Frontal cortex (tissue), 4 donors: Measurements from ENCODE around the gene KRT6B. TPM values are rescaled to one million over a fixed set of nuclear protein-coding genes. Genes with fewer than 3 reads are reported as not detected.
A peak's percentile ranks its signal among the peaks of the same experiment; 100 is the strongest.
"Not testable (repeated sequence)": the region's sequence is repeated elsewhere in the genome, so short reads cannot be mapped to it uniquely, and the experiment has no call there.

Experiments used
- DNase-seq, 2 donors: peaks; one replicate each; pipeline ENCODE4 v3.0.0; 2012; ENCODE audit warnings: low spot score in 2 of 2
- FAIRE-seq: peaks from 2 replicates; lab custom pipeline; 2012; peaks lifted over from hg19 to GRCh38; lab: Jason Lieb, UNC
- total RNA-seq: library from RNA; depleted of rRNA; stranded (reverse); fragments of >200 nt; gene quantifications from one replicate; pipeline ENCODE4 v1.2.3, GENCODE V29; 2014
- donor health status: control.
- donor health status: control.
- donor health status: control.

KRT6B gene
- total RNA-seq, 1 donor from 2014 or later, result not detected

GRCh38 chr12:52417740-52418139 lies 34.2 kb downstream of the KRT6B start:
- no peak for DNase-seq
- no peak for FAIRE-seq

GRCh38 chr12:52416795-52417194 lies 35.2 kb downstream of the KRT6B start:
- FAIRE-seq, result no peak

DNA sequence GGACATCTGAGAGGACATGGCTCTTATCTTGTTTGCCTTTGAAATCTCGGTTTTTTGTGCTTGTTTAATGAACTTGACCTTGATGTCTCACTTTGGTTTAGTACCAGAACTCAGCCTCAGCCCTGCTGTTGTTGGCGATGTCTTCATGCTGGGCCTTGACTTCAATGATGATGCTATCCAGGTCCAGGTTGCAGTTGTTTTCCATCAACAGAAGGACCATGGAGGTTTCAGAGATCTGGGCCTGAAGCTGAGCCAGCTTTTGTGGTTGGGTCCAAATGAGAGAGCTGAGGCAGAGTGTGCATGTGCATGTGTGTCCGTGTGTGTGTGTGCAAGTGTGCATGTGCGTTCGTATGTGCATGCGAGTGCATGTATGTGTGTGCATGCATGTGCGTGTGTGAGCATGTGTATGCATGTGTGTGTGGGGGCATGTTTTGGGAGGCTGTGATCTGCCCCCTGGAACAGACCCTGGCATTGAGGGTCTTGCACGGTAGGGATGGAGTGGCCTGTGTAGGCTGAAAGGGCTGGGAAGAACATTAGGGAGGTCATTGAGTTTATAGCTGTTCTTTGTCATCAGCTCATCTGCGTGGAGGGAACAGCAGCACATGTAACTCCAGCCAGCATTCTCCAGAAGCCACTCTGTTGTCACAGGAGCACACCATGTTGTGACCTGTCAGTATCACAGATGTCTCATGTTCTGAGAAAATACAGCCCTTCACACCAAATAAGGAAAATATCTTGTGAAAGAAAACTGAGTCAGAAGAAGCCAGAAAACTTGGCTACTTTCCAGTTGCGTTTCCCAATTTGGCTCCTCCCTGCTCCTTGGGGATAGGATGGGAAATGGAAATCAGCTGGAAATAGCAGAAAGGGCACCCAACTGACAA lies 35.8 kb downstream of the KRT6B start:
- FAIRE-seq, result no peak
- DNase-seq, result peak in 1 of 2 donors; percentile 34

More at GRCh38 chr12:52416795-52417194, 35.2 kb downstream of the KRT6B start:
- no peak for DNase-seq

- no peak for FAIRE-seq
- DNase-seq, result no peak
Measured at GRCh38 chr12:52414936-52415335, 37.0 kb downstream of the KRT6B start.

- no peak for FAIRE-seq
Measured at GRCh38 chr12:52413782-52414345, 38.1 kb downstream of the KRT6B start.

GRCh38 chr12:52413202-52413601 lies 38.7 kb downstream of the KRT6B start:
- DNase-seq (no peak), FAIRE-seq (no peak)

More at GRCh38 chr12:52413782-52414345, 38.1 kb downstream of the KRT6B start:
- no peak for DNase-seq

DNA sequence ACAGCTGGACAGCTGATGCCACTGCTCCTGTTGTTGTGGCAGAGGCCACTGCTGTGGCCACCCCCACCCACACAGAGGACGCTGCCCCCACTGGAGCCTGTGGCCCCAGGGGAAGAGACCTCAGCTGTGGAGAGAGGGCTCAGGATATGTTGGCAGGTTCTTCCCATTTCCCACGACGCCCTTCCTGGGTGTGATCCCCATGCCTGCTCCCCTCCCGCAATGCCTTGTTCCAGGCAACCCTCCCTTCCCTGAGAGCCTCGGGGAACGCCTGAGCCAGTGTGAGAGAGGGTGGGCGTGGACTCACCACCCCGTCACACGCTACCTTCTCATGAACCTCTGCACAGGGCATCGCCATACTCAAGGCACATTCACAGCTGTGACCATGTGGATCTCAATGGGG lies 40.1 kb downstream of the KRT6B start:
- FAIRE-seq (no peak), DNase-seq (no peak)

GRCh38 chr12:52410589-52411248 lies 41.2 kb downstream of the KRT6B start:
- not testable (repeated sequence) for DNase-seq

DNA sequence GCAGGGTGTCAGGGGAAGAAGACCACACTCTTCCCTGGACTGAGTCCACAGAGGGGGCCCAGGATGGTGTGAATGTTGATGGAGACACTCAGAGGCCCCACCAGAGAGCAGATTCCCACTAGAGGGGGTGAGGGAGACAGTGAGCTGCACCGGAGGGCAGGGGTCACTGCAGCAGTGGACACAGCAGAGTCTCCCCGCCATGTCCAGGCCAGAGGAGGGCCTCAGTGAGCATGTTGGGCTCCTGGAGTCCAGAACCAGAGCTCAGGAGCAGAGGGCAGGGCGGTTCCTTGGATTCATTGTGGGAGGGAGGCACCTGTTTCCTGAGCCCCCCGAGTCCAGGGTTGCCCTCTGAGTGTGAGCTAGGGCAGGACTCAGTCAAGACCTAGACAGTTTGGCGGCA lies 44.0 kb downstream of the KRT6B start:
- DNase-seq, result no peak
- no peak for FAIRE-seq

More at GRCh38 chr12:52410589-52411248, 41.2 kb downstream of the KRT6B start:
- FAIRE-seq, result not testable (repeated sequence)

DNA sequence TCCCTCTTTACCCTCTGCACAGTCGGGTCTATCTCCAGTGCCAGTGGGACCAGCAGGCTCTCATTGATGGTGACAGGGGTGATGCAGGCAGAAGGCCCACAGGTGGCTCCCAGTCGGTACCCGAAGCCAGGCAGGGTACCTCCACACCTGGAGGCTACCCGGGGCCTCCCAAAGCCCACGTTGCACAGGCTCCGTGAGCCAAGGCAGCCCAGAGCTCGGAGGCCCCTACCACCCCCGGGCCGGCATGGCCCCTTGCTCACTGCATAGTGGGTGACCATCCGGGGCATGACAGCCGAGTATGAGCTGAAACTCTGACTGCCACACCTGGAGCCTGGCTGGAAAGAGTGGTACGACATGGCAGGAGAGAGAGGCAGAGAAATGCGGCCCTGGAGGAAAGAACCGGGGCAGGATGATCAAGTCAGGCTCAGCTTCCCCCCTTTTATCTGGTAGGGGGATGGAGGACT lies 46.0 kb downstream of the KRT6B start, which contains the start of gene KRT82:
TSS of gene KRT82 (minus strand) at position 414 of the 464 bp plus-strand sequence. CDS start at position 356, 58 bp downstream.
- DNase-seq, result no peak
- FAIRE-seq, result no peak

DNA sequence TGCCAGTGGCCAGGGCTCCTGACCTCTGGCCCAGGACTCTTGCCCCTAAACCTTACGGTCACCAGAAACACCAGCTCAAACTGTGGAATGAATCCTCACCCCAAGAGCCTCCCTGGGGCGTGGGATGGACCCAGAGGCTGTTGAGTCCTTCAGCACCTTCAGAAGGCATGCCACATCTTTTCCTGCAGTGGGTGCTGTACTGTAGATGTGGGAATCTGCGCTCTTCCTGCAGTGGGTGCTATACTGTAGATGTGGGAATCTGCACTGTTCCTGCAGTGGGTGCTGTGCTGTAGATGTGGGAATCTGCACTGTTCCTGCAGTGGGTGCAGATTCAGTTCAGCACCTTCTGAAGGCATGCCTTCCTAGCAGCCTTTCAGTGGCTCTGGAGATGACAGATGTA lies 47.0 kb downstream of the KRT6B start:
- FAIRE-seq, result no peak

DNA sequence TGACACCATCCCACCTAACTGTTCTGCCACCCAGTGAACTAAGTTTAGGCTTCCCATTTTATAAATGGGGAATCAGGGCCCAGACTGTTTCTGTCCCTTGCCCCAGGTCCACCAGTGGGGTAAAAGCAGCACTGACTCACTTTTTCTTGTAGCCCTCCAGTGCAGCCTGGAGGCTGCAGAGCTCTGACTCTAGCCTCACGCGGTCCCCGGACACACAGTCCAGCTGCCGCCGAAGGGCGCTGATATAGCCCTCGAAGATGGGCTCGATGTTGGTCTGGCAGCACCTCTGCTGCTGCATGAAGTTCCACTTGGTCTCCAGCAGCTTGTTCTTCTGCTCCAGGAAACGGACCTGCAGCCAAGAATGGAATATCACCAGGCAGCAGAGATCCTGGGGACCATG lies 48.4 kb downstream of the KRT6B start:
- FAIRE-seq, result no peak

More for the DNA sequence above, 47.0 kb downstream of the KRT6B start:
- no peak for DNase-seq

DNA sequence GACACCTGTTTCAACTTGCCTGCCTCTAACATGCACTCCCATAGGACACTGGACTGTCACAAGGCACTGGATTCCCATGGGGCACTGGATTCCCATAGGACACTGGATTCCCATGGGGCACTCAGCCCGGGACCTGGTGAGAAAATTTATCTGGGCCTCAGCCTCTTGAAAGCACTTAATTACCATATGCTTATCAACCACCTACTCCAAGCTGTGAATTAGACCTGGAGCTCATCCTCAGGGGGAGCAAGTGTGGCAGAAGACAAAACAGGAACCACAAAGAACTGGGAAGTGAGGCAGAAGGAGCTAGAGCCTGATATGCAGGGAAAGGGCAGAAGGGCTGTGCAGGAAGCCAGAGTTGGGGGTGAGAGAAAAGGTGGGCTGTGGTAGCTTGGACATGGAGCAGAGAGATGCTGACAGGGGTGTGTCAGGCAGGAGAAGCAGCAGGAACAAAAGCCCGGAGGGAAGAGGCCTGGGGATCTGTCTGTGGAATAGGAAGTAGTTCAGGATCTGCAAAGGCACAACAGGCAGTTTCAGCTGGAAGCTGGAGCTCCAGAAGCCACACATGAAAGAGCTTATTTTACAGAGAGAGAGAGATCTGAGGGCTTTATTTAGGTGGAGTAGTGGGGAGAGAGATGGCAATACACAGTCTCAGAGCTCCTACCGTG lies 48.9 kb downstream of the KRT6B start:
- DNase-seq (no peak), FAIRE-seq (no peak)

More for the DNA sequence above, 48.4 kb downstream of the KRT6B start:
- DNase-seq, result no peak

GRCh38 chr12:52402377-52402776 lies 49.6 kb downstream of the KRT6B start:
- DNase-seq (no peak), FAIRE-seq (no peak)

DNA sequence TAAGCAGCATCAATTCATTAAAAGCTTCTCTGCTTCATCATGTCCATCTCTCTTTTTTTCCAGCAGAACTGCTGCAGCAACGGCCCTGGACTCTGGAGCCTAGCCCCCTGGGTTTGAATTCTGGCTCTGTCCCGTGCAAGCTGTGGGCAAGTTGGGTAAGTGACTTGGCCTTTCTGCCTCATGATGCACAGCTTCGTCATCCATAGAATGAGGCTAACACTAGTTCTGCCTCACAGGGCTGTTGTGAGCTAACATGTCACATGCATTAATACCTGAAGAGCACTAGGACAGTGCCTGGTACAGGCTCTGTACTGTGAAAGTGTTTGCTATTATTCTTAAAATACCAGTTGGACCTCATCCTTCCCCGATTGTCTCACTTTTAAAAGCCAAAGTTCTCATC lies 50.0 kb downstream of the KRT6B start:
- no peak for FAIRE-seq
- DNase-seq, result no peak

GRCh38 chr12:52401526-52401925 lies 50.4 kb downstream of the KRT6B start:
- no peak for FAIRE-seq
- DNase-seq, result no peak

GRCh38 chr12:52400906-52401305 lies 51.0 kb downstream of the KRT6B start:
- no peak for FAIRE-seq

DNA sequence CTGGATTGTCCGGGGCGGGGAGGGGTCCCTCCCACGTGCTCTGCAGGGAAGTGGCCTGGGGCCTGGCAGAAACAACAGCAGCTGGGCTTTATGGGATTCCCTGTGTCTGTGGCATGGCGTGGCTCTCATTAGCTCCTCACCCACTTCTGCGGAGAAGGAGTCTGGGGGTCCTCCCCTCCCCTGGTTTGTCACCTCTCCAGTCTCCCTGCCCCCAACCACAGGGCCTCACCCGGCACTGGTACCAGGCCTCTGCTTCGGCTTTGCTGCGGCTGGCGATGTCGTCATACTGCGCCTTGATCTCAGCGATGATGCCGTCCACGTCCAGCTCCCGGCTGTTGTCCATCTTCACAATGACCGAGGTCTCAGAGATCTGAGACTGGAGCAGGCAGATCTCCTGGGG lies 52.2 kb downstream of the KRT6B start:
- no peak for FAIRE-seq
- DNase-seq, result no peak

More at GRCh38 chr12:52400906-52401305, 51.0 kb downstream of the KRT6B start:
- no peak for DNase-seq

DNA sequence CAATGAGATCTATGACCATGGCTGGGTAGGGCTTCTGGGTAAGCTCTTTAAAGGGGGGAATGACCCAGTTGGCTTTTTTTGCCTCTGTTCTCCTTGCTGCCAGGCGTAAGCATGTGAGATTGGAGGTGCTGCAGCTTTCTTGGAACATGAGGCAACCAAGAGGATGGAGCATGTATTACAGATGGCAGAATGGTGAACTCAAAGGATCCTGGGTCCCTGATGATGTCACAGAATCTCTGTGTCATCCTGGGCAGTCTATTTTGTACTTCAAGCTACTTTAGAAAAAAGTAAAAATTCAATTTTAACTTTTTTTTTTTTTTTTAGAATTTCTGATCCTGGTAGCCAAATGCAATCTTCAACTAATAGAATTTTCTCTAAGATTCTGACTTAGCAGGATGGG lies 53.8 kb downstream of the KRT6B start:
- DNase-seq (no peak), FAIRE-seq (no peak)

GRCh38 chr12:52396656-52397055 lies 55.3 kb downstream of the KRT6B start:
- FAIRE-seq (no peak), DNase-seq (no peak)
